K562 (cell line): Measurements from ENCODE around the gene MRPL52. TPM values are rescaled to one million over a fixed set of nuclear protein-coding genes. Genes with fewer than 3 reads are reported as not detected.
A peak's percentile ranks its signal among the peaks of the same experiment; 100 is the strongest.

Experiments
- BRCA1 ChIP-seq, 2 experiments: fragments of 450-650 bp in 1 of 2; sonication (generic) in 1 of 2; formaldehyde crosslinking in 1 of 2; IDR thresholded peaks; 2 replicates each; pipeline versions ENCODE4 v1.5.0 to v1.6.1; 2017 to 2020; ENCODE audit warnings: mild to moderate bottlenecking in 1 of 2, missing genetic modification reagents in 1 of 2
- CAMTA2 ChIP-seq: fragments of 250-450 bp; sonication (Bioruptor Pico); conservative IDR thresholded peaks from 2 replicates; pipeline ENCODE4 v1.5.1; 2022
- CCAR2 ChIP-seq: fragments of 200-400 bp; formaldehyde crosslinking; IDR thresholded peaks from 2 replicates; pipeline ENCODE4 v1.6.1; 2017; ENCODE audit warnings: mild to moderate bottlenecking, low read depth, low read length
- EP300 ChIP-seq: IDR thresholded peaks from 2 replicates; pipeline ENCODE4 v1.6.1; 2012; ENCODE audit warnings: low read length, improper control_type of control experiment
- FOXA1 ChIP-seq: fragments of 450-650 bp; IDR thresholded peaks from 2 replicates; pipeline ENCODE4 v1.6.1; 2016; ENCODE audit warnings: mild to moderate bottlenecking, borderline replicate concordance
- GATA2 ChIP-seq: sonication (generic); formaldehyde crosslinking; IDR thresholded peaks from 2 replicates; pipeline ENCODE4 v1.4.0; 2020; ENCODE audit warnings: mild to moderate bottlenecking, missing genetic modification reagents
- MED1 ChIP-seq: sonication (generic); formaldehyde crosslinking; IDR thresholded peaks from 2 replicates; pipeline ENCODE4 v1.8.1; 2023; ENCODE audit warnings: missing genetic modification reagents, borderline replicate concordance
- PCBP1 ChIP-seq: fragments of 200-400 bp; formaldehyde crosslinking; IDR thresholded peaks from 2 replicates; pipeline ENCODE4 v1.6.1; 2018; ENCODE audit warnings: mild to moderate bottlenecking, low read depth, low read length; ENCODE audit not compliant: poor library complexity, severe bottlenecking
- POLR2AphosphoS5 ChIP-seq: IDR thresholded peaks from 2 replicates; pipeline ENCODE4 v1.6.1; 2011; ENCODE audit warnings: mild to moderate bottlenecking, low read depth, low read length, moderate library complexity; ENCODE audit not compliant: control insufficient read depth, insufficient read depth
- RAD21 ChIP-seq, 2 experiments: fragments of 250-450 bp in 1 of 2; fragments of 450-650 bp in 1 of 2; sonication (Bioruptor Pico) in 1 of 2; formaldehyde crosslinking in 1 of 2; IDR thresholded peaks in 1 of 2; conservative IDR thresholded peaks in 1 of 2; 2 replicates each; pipeline versions ENCODE4 v1.4.0 to v1.8.0; 2020 to 2022; ENCODE audit warnings: mild to moderate bottlenecking in 2 of 2, moderate library complexity in 1 of 2
- SAFB ChIP-seq: fragments of 200-400 bp; formaldehyde crosslinking; IDR thresholded peaks from 2 replicates; pipeline ENCODE4 v1.6.1; 2017; ENCODE audit warnings: low read depth, low read length, borderline replicate concordance
- SMARCE1 ChIP-seq: fragments of 450-650 bp; IDR thresholded peaks from 2 replicates; pipeline ENCODE4 v1.7.1; 2016; ENCODE audit warnings: mild to moderate bottlenecking
- SOX6 ChIP-seq: fragments of 450-650 bp; IDR thresholded peaks from 2 replicates; pipeline ENCODE4 v1.6.1; 2014; ENCODE audit warnings: mild to moderate bottlenecking
- ZNF133 ChIP-seq: fragments of 250-450 bp; sonication (Bioruptor Pico); IDR thresholded peaks from 2 replicates; pipeline ENCODE4 v1.4.0; 2020; ENCODE audit warnings: mild to moderate bottlenecking
- ZNF3 ChIP-seq: fragments of 250-450 bp; sonication (Bioruptor Pico); IDR thresholded peaks from 2 replicates; pipeline ENCODE4 v1.5.0; 2021; ENCODE audit warnings: mild to moderate bottlenecking, moderate library complexity
- polyA plus RNA-seq, 8 experiments: library from polyadenylated mRNA; depleted of rRNA in 4 of 8; stranded (reverse) in 5 of 8; unstranded in 3 of 8; fragments of >200 nt; fragmentation: Nextera tagmentation in 2 of 8; fragmentation: Illumina TruSeq in 1 of 8; extraction: Ambion mirVana in 2 of 8; extraction: Trizol in 1 of 8; gene quantifications; 2 replicates each; pipeline versions ENCODE4 v1.2.1 to v1.2.3, GENCODE V29; 2011 to 2014; ENCODE audit warnings: inconsistent platforms in 1 of 8, missing spikeins in 1 of 8
- total RNA-seq, 7 experiments: library from RNA; depleted of rRNA in 6 of 7; stranded (reverse); fragments of >200 nt in 6 of 7; fragmentation: Illumina TruSeq in 2 of 7; extraction: Trizol in 2 of 7; gene quantifications; 2 replicates each; pipeline versions ENCODE4 v1.2.1 to v1.2.3, GENCODE V29; 2011 to 2021; ENCODE audit warnings: low replicate concordance in 1 of 7
- TF ChIP-seq, protein P1 (sequence below): fragments of 450-650 bp; formaldehyde crosslinking; IDR thresholded peaks from 2 replicates; pipeline ENCODE4 v1.4.0; 2020; ENCODE audit warnings: mild to moderate bottlenecking, moderate library complexity
- TF ChIP-seq, protein P2 (sequence below): fragments of 450-650 bp; IDR thresholded peaks from 2 replicates; pipeline ENCODE4 v1.6.1; 2017; ENCODE audit warnings: antibody characterized with exemption, mild to moderate bottlenecking
- TF ChIP-seq, protein P3 (sequence below): fragments of 250-450 bp; sonication (Bioruptor Pico); IDR thresholded peaks from 2 replicates; pipeline ENCODE4 v1.8.0; 2021; ENCODE audit warnings: borderline replicate concordance, mild to moderate bottlenecking, moderate library complexity; ENCODE audit not compliant: poor library complexity, severe bottlenecking
- TF ChIP-seq, protein P4 (sequence below): fragments of 200-800 bp; sonication (Bioruptor generic); IDR thresholded peaks from 2 replicates; pipeline ENCODE4 v1.6.1; 2017; ENCODE audit warnings: missing genetic modification characterization, missing compliant biosample characterization

The MRPL52 gene
- total and polyA plus RNA-seq, 9 of the 15 experiments (the other 6 are each of a cell fraction or from before 2014, with no cell fraction given) = 56.5 to 213 (median 168) TPM

DNA sequence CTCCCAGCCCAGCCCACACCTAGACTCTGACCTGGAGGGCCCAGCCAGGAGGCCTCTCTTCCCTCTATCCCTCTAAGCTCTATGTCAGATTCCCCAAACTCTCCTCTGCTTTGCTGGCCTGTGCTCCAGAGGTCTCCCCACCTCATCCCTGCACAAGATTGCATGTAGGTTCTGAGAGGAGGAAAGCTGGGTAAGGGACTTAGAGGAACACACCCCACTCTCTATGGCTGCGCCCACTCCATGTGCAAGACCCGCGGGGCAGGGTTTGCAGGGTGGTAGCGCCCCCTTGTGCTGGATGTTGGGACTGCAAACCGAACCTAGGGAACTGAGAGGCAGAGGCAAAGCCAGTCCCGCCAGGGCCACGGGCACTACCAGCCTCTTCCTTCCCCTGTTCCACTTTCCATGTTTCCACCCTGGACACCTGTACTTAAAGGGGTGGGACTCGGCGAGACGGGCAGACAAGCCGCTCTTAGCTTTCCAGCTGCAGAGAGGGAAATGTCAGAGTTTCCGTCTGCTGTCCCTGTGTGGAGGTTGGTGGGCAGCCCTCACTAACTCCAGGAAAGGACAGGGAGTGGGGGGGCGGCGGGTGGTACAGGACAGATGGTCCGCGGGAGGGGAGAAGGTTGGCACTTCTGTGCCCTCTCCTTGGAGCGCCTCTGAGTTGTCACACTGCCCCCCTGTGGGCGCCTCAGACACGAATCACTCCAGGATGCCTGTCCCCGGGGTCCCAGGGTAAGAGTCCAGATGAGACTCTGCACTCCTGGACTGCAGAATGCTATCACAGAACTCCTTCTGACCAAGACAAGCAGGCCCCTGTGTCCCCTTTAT is 23.5 kb downstream of the MRPL52 start (continued):
- no peak; the same call in 1 of the 2 replicates for TF ChIP-seq GATA2 (CRISPR knock-in tag)
- TF ChIP-seq BRCA1 (IDR thresholded peaks at IDR 0.05) = no peak
- no peak for TF ChIP-seq BRCA1 (CRISPR knock-in tag; IDR thresholded peaks at IDR 0.05)
- TF ChIP-seq FOXA1 = no peak
- no peak for TF ChIP-seq SAFB
- TF ChIP-seq EP300 = no peak
- no peak for TF ChIP-seq PCBP1
- TF ChIP-seq, protein P1, sequence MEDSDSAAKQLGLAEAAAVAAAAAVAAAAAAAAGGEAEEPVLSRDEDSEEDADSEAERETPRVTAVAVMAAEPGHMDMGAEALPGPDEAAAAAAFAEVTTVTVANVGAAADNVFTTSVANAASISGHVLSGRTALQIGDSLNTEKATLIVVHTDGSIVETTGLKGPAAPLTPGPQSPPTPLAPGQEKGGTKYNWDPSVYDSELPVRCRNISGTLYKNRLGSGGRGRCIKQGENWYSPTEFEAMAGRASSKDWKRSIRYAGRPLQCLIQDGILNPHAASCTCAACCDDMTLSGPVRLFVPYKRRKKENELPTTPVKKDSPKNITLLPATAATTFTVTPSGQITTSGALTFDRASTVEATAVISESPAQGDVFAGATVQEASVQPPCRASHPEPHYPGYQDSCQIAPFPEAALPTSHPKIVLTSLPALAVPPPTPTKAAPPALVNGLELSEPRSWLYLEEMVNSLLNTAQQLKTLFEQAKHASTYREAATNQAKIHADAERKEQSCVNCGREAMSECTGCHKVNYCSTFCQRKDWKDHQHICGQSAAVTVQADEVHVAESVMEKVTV (CRISPR knock-in tag) = peak; percentile 89
- TF ChIP-seq, protein P2, sequence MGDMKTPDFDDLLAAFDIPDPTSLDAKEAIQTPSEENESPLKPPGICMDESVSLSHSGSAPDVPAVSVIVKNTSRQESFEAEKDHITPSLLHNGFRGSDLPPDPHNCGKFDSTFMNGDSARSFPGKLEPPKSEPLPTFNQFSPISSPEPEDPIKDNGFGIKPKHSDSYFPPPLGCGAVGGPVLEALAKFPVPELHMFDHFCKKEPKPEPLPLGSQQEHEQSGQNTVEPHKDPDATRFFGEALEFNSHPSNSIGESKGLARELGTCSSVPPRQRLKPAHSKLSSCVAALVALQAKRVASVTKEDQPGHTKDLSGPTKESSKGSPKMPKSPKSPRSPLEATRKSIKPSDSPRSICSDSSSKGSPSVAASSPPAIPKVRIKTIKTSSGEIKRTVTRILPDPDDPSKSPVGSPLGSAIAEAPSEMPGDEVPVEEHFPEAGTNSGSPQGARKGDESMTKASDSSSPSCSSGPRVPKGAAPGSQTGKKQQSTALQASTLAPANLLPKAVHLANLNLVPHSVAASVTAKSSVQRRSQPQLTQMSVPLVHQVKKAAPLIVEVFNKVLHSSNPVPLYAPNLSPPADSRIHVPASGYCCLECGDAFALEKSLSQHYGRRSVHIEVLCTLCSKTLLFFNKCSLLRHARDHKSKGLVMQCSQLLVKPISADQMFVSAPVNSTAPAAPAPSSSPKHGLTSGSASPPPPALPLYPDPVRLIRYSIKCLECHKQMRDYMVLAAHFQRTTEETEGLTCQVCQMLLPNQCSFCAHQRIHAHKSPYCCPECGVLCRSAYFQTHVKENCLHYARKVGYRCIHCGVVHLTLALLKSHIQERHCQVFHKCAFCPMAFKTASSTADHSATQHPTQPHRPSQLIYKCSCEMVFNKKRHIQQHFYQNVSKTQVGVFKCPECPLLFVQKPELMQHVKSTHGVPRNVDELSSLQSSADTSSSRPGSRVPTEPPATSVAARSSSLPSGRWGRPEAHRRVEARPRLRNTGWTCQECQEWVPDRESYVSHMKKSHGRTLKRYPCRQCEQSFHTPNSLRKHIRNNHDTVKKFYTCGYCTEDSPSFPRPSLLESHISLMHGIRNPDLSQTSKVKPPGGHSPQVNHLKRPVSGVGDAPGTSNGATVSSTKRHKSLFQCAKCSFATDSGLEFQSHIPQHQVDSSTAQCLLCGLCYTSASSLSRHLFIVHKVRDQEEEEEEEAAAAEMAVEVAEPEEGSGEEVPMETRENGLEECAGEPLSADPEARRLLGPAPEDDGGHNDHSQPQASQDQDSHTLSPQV = peak; percentile 84; the same call in 1 of the 2 replicates
- peak; percentile 54 for TF ChIP-seq SOX6
- TF ChIP-seq SMARCE1 = 0 out of 2 replicates have a peak, but pooled peaks have one; percentile 39
- TF ChIP-seq, protein P3, sequence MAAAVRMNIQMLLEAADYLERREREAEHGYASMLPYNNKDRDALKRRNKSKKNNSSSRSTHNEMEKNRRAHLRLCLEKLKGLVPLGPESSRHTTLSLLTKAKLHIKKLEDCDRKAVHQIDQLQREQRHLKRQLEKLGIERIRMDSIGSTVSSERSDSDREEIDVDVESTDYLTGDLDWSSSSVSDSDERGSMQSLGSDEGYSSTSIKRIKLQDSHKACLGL (CRISPR knock-in tag) = no peak
- no peak for TF ChIP-seq ZNF133 (CRISPR knock-in tag)
- no peak for TF ChIP-seq MED1
- no peak for TF ChIP-seq POLR2AphosphoS5
- peak; percentile 97 to 99 for TF ChIP-seq RAD21 (CRISPR knock-in tag; conservative IDR thresholded peaks at IDR 0.05 in 1 of 2, IDR thresholded peaks at IDR 0.05 in 1 of 2)
- TF ChIP-seq ZNF3 (CRISPR knock-in tag) = no peak
- TF ChIP-seq, protein P4, sequence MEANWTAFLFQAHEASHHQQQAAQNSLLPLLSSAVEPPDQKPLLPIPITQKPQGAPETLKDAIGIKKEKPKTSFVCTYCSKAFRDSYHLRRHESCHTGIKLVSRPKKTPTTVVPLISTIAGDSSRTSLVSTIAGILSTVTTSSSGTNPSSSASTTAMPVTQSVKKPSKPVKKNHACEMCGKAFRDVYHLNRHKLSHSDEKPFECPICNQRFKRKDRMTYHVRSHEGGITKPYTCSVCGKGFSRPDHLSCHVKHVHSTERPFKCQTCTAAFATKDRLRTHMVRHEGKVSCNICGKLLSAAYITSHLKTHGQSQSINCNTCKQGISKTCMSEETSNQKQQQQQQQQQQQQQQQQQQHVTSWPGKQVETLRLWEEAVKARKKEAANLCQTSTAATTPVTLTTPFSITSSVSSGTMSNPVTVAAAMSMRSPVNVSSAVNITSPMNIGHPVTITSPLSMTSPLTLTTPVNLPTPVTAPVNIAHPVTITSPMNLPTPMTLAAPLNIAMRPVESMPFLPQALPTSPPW (CRISPR knock-in tag) = no peak; the same call in 1 of the 2 replicates
- no peak for TF ChIP-seq CAMTA2 (CRISPR knock-in tag)
- TF ChIP-seq CCAR2 = no peak
